Measurements from ENCODE around the gene RASSF3. TPM values are rescaled to one million over a fixed set of nuclear protein-coding genes. Genes with fewer than 3 reads are reported as not detected.

The RASSF3 gene
- total RNA-seq, 4 donors from 2014 or later: 19.4 to 46.2 (median 30.1) TPM

DNA sequence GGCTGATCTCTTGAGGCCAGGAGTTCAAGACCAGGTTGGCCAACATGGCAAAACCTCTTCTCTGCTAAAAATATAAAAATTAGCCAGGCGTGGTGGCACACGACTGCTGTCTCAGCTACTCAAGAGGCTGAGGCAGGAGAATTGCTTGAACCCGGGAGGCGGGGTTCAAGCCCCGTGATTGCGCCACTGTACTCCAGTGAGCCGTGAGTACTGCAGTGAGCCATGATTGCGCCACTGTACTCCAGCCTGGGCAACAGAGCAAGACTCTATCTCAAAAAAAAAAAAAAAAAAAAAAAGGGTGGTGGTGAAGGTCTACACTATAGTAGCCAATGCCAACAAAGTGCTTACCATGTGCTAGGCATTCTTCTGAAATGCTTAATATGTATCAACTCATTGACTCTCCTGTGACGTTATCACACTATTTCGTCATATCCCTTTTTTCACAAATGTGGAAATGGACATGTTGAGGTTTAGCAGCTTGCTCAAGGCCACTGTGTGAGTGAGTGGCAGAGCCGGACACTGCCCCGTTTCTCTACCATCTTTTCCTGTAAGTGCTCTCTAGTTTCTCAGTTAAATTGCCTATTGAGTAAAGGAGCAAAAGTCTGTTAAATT is 89.3 kb downstream of the RASSF3 start:
- TF ChIP-seq, protein P1, sequence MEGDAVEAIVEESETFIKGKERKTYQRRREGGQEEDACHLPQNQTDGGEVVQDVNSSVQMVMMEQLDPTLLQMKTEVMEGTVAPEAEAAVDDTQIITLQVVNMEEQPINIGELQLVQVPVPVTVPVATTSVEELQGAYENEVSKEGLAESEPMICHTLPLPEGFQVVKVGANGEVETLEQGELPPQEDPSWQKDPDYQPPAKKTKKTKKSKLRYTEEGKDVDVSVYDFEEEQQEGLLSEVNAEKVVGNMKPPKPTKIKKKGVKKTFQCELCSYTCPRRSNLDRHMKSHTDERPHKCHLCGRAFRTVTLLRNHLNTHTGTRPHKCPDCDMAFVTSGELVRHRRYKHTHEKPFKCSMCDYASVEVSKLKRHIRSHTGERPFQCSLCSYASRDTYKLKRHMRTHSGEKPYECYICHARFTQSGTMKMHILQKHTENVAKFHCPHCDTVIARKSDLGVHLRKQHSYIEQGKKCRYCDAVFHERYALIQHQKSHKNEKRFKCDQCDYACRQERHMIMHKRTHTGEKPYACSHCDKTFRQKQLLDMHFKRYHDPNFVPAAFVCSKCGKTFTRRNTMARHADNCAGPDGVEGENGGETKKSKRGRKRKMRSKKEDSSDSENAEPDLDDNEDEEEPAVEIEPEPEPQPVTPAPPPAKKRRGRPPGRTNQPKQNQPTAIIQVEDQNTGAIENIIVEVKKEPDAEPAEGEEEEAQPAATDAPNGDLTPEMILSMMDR (IDR thresholded peaks at IDR 0.05; ENCODE audit: low read depth): no peak

DNA sequence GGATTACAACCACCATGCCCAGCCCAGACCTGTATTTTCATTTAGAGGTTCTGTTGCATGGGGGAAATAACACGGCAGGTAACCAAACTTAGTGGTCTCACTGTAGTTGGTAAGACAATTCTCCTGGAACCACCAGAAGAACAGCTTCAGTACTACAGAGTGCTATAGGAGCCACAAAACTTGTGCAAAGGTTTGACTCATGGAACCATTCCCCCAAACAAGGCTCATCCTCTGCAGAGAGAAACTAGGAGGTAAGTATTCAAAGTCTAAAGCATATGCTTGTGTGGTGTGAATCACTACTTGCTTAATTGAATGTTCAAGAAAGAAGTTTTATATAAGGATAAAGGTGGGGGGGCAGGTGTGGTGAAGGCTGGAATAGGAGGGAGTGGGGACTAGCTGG is 90.2 kb downstream of the RASSF3 start:
- TF ChIP-seq, protein P1 (IDR thresholded peaks at IDR 0.05; ENCODE audit: low read depth): no peak

GRCh38 chr12:64701283-64701682 is 91.0 kb downstream of the RASSF3 start:
- TF ChIP-seq, protein P1 (IDR thresholded peaks at IDR 0.05; ENCODE audit: low read depth): no peak

- TF ChIP-seq, protein P1 (IDR thresholded peaks at IDR 0.05; ENCODE audit: low read depth): no peak
These were observed 96.0 kb downstream of the RASSF3 start for GRCh38 chr12:64706306-64706705.

DNA sequence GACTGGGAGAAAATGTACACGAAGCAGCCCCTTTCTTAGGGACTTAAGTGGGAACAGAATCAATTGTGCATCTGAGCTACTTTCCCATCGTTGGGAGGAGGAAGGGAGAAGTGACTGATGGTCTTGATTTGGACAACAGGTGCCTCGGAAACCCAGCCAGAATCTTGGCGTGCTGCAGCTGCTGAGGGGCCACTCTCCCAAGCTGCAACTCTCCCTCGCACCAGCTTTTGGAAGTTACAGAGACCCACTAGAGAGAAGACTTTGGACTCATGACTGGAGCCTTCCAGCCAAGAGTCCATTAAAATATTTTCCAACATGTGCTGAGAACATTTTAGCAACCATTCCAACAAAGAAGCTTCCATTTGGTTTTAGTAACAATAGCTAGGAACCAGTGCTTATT is 96.6 kb downstream of the RASSF3 start:
- TF ChIP-seq, protein P1 (IDR thresholded peaks at IDR 0.05; ENCODE audit: low read depth): no peak

GRCh38 chr12:64707362-64707761 is 97.1 kb downstream of the RASSF3 start:
- TF ChIP-seq, protein P1 (IDR thresholded peaks at IDR 0.05; ENCODE audit: low read depth): no peak

GRCh38 chr12:64707926-64708325 is 97.6 kb downstream of the RASSF3 start:
- TF ChIP-seq, protein P1 (IDR thresholded peaks at IDR 0.05; ENCODE audit: low read depth): no peak
